HepG2 (cell line): ENCODE results near the gene TESPA1. TPM values are rescaled to one million over a fixed set of nuclear protein-coding genes. Genes with fewer than 3 reads are reported as not detected.

Source experiments
- ATAC-seq: fragments of 200-7000 bp; cut with Tn5 transposase; 3 replicates; pipeline ENCODE4 v1.9.1; 2020; ENCODE audit warnings: mild to moderate bottlenecking, moderate library complexity
- BruUV-seq: library from RNA; stranded (reverse); fragments of 400-500 nt; replicated peaks from 2 replicates; lab custom pipeline; 2021; lab: Mats Ljungman, UMichigan
- CTCF ChIA-PET: fragments of 300-600 bp; formaldehyde crosslinking; extraction: SDS; loops from one replicate; lab custom pipeline; 2021; ENCODE audit warnings: low total read pairs, inconsistent platforms, low intra/inter-chr PET ratio; lab: Yijun Ruan, JAX
- POLR2A ChIA-PET: fragments of 350-600 bp; sonication (Branson Sonifier 250); formaldehyde crosslinking; loops from one replicate; lab custom pipeline; 2020; ENCODE audit warnings: antibody characterized with exemption, inconsistent platforms; lab: Yijun Ruan, JAX
- DNase-seq: peaks from one replicate; pipeline ENCODE4 v3.0.0-alpha.2; 2015; ENCODE audit warnings: low spot score
- FAIRE-seq: peaks from 3 replicates; lab custom pipeline; 2011; peaks lifted over from hg19 to GRCh38; lab: Jason Lieb, UNC
- H2AFZ ChIP-seq: one replicate; pipeline ENCODE4 v1.6.1; 2011; ENCODE audit warnings: low read length, inconsistent platforms
- H3K27ac ChIP-seq: fragments of 300-600 bp; 3 replicates; pipeline ENCODE4 v1.8.0; 2011; ENCODE audit warnings: mixed run types, mild to moderate bottlenecking, mixed read lengths, low read length, inconsistent platforms; ENCODE audit not compliant: insufficient read depth; ENCODE audit errors: extremely low read length
- H3K27me3 ChIP-seq, 2 experiments: fragments of 200-600 bp in 1 of 2; 2 replicates in 1 of 2; 3 replicates in 1 of 2; pipeline versions ENCODE4 v1.6.0 to v1.8.0; 2011; ENCODE audit warnings: low read length in 2 of 2, mild to moderate bottlenecking in 2 of 2, moderate library complexity in 2 of 2, inconsistent platforms in 1 of 2; ENCODE audit not compliant: insufficient read depth in 2 of 2, control insufficient read depth in 1 of 2
- H3K36me3 ChIP-seq, 2 experiments: fragments of 200-600 bp in 1 of 2; replicated peaks in 1 of 2; 2 replicates in 1 of 2; 3 replicates in 1 of 2; pipeline versions ENCODE4 v1.5.1 to v1.8.0; 2011; ENCODE audit warnings: low read length in 2 of 2, inconsistent platforms in 1 of 2; ENCODE audit not compliant: insufficient read depth in 2 of 2, control insufficient read depth in 1 of 2
- H3K4me1 ChIP-seq: 2 replicates; pipeline ENCODE4 v1.5.1; 2012; ENCODE audit warnings: low read length, inconsistent platforms; ENCODE audit not compliant: insufficient read depth
- H3K4me2 ChIP-seq: 2 replicates; pipeline ENCODE4 v1.6.0; 2011; ENCODE audit warnings: low read depth, low read length, inconsistent platforms
- H3K4me3 ChIP-seq, 3 experiments: fragments of 200-600 bp in 1 of 3; sonication (generic), shearing (Covaris generic) in 1 of 3; replicated peaks in 1 of 3; 2 replicates each; pipeline ENCODE4 v1.5.1; 2011 to 2016; ENCODE audit warnings: low read length in 3 of 3, inconsistent platforms in 2 of 3, low read depth in 2 of 3, mild to moderate bottlenecking in 2 of 3, control low read depth in 1 of 3, mixed read lengths in 1 of 3; ENCODE audit not compliant: insufficient read depth in 1 of 3
- H3K79me2 ChIP-seq: one replicate; pipeline ENCODE4 v1.6.1; 2011; ENCODE audit warnings: low read length, inconsistent platforms; ENCODE audit not compliant: insufficient read depth
- H3K9ac ChIP-seq: 2 replicates; pipeline ENCODE4 v1.6.0; 2011; ENCODE audit warnings: mild to moderate bottlenecking, low read depth, low read length, inconsistent platforms; ENCODE audit not compliant: insufficient read depth
- H3K9me3 ChIP-seq: 2 replicates; pipeline ENCODE4 v1.5.1; 2012; ENCODE audit warnings: mild to moderate bottlenecking, low read length
- H4K20me1 ChIP-seq: 2 replicates; pipeline ENCODE4 v1.6.0; 2011; ENCODE audit warnings: inconsistent platforms, mild to moderate bottlenecking, low read length, moderate library complexity; ENCODE audit not compliant: insufficient read depth
- MED1 ChIP-seq: sonication (generic); formaldehyde crosslinking; IDR thresholded peaks from 2 replicates; pipeline ENCODE4 v1.4.0; 2020; ENCODE audit warnings: missing genetic modification reagents
- MXI1 ChIP-seq: IDR thresholded peaks from 3 replicates; pipeline ENCODE4 v1.6.1; 2012; ENCODE audit warnings: low read depth, low read length, inconsistent platforms, borderline replicate concordance
- PHF5A ChIP-seq: IDR thresholded peaks from one replicate; pipeline ENCODE4 v1.6.1; 2018; ENCODE audit warnings: low read depth, missing genetic modification reagents; ENCODE audit not compliant: unreplicated experiment
- ZNF337 ChIP-seq: sonication (generic); formaldehyde crosslinking; IDR thresholded peaks from 2 replicates; pipeline ENCODE4 v1.5.1; 2020; ENCODE audit warnings: missing genetic modification reagents, low read depth, mild to moderate bottlenecking, borderline replicate concordance
- ZNF451 ChIP-seq: sonication (generic); formaldehyde crosslinking; IDR thresholded peaks from 2 replicates; pipeline ENCODE4 v1.5.0; 2020; ENCODE audit warnings: mild to moderate bottlenecking, missing genetic modification reagents
- WGBS: methylation state at CpG from one replicate; pipeline ENCODE4 v1.1.6; 2017; ENCODE audit warnings: low lambda C conversion rate; 5-methylcytosine and 5-hydroxymethylcytosine counted together
- in situ Hi-C: cut with HindIII; loops from 2 replicates; pipeline ENCODE4 v1.10.0; 2017; ENCODE audit warnings: low pct_unique_long_range_greater_than_20kb; ENCODE audit not compliant: extremely low pct_ligation_motif_present
- intact Hi-C: fragments of 100-400 bp; cut with micrococcal nuclease; formaldehyde crosslinking; loops from one replicate; pipeline ENCODE4 v1.10.0; 2022; ENCODE audit not compliant: unreplicated experiment
- polyA plus RNA-seq, 8 experiments: library from polyadenylated mRNA; depleted of rRNA in 3 of 8; stranded (reverse) in 7 of 8; unstranded in 1 of 8; fragments of >200 nt; fragmentation: Illumina TruSeq in 4 of 8; extraction: Trizol in 4 of 8; gene quantifications; 2 replicates each; pipeline versions ENCODE4 v1.2.1 to v1.2.3, GENCODE V29; 2011 to 2016; ENCODE audit warnings: low read depth in 4 of 8, missing spikeins in 1 of 8, mixed read lengths in 1 of 8; ENCODE audit not compliant: insufficient read depth in 1 of 8
- total RNA-seq, 5 experiments: library from RNA; depleted of rRNA; stranded (reverse); fragments of >200 nt; fragmentation: Illumina TruSeq; extraction: Trizol; gene quantifications; 2 replicates each; pipeline ENCODE4 v1.2.3, GENCODE V29; 2016; ENCODE audit warnings: low read depth in 1 of 5
- TF ChIP-seq, protein P1 (sequence below): sonication (generic); formaldehyde crosslinking; conservative IDR thresholded peaks from 2 replicates; pipeline ENCODE4 v1.8.0; 2022; ENCODE audit warnings: missing genetic modification reagents
- TF ChIP-seq, protein P2 (sequence below): fragments of 450-650 bp; IDR thresholded peaks from 2 replicates; pipeline ENCODE4 v1.6.1; 2017; ENCODE audit warnings: mild to moderate bottlenecking
- TF ChIP-seq, protein P3 (sequence below): sonication (generic); formaldehyde crosslinking; IDR thresholded peaks from 2 replicates; pipeline ENCODE4 v1.4.0; 2020; ENCODE audit warnings: missing genetic modification reagents, mild to moderate bottlenecking, borderline replicate concordance

Gene TESPA1
- total and polyA plus RNA-seq, 2 of the 13 experiments (the other 11 are each of a cell fraction or from before 2014, with no cell fraction given) = not detected

DNA sequence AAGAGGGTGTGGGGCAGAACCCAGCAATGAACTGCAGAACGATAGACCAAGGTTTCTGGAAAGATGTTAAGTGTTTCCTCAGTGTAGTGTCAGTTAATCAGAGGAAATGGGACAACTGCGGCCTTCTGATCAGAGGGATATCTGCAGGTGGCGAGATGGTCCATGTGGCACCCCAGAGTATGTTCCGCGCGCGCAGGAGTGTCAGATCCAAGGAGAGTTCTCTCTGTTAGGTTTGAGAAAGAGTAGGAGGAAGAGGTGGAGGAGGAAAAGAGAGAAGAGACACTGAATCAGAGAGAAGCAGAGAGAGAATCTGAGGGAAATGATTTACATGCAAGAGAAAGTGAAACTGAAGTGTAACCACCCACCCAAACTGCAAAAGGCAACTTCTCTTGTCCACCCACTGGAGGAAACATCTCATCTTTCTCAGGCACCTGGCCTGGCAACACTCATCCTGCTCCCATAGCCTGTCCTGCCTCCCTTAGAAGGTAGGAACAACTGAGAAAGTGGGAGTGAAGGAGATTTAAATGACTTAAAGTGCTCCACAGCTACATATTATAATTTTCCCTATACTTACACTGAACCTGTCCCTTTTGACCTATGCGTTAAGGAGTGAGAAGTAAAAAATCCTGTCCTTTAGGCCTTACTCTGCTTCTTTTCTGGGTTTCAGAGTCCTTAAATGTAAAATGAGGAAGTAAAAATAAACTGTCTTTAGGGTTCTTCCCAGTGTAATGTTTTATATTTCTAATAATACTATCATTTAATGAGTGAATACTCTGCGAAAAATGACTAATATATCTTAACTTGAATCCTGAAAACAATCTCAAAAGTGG, 6.8 kb upstream of the TESPA1 start:
- POLR2A ChIA-PET = no interaction called here
- no TSS peak for BruUV-seq

DNA sequence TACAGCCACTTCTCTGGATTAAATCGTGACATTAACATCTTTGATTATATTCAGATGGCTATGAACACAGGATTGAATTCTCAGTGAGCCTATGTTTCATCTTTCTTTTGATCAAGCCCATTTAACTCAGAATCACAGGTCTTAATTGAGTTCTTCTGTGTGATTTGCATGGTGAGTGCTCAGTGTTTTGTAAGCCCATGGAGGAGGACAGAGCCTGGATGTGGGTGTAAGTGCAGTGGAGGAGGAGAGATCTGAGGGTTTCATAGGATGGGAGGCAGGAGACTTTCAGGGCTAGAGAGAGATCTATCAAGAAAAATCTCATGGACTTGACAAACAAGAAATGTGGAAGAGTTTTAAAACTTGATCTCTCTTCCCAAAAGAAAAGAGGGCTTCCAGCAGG, 5.3 kb upstream of the TESPA1 start:
- 0 out of 5 replicates have a peak, but pooled peaks cover 0 to 6% of the 10 kb centered on the region in 2 experiments for H3K27me3 ChIP-seq
- H3K4me1 ChIP-seq = no peaks in the 10 kb centered on the region
- no peak overlapping the region for H2AFZ ChIP-seq
- ATAC-seq (no peak), DNase-seq (no peak), FAIRE-seq (no peak)
- BruUV-seq = no TSS peak
- CTCF ChIA-PET = no interaction called here
- WGBS = 0% methylated on average over 1 of the region's 1 CpG
- H3K4me2 ChIP-seq = no peak overlapping the region
- H3K9me3 ChIP-seq = no peaks in the 10 kb centered on the region
- H3K27ac ChIP-seq = no peak overlapping the region
- H3K4me3 ChIP-seq = no peak overlapping the region
- in situ Hi-C loops = loop anchor here (5.0 to 10.0 kb wide), 2 partner anchors 82 to 155 kb away; no protein-coding TSS in a partner anchor
- intact Hi-C loops = no loop called here
- no peaks in the 10 kb centered on the region for H3K36me3 ChIP-seq
- no peak overlapping the region for H3K9ac ChIP-seq
- POLR2A ChIA-PET = no interaction called here
- no peaks in the 10 kb centered on the region for H4K20me1 ChIP-seq
- no peaks in the 10 kb centered on the region for H3K79me2 ChIP-seq
- TF ChIP-seq, protein P1, sequence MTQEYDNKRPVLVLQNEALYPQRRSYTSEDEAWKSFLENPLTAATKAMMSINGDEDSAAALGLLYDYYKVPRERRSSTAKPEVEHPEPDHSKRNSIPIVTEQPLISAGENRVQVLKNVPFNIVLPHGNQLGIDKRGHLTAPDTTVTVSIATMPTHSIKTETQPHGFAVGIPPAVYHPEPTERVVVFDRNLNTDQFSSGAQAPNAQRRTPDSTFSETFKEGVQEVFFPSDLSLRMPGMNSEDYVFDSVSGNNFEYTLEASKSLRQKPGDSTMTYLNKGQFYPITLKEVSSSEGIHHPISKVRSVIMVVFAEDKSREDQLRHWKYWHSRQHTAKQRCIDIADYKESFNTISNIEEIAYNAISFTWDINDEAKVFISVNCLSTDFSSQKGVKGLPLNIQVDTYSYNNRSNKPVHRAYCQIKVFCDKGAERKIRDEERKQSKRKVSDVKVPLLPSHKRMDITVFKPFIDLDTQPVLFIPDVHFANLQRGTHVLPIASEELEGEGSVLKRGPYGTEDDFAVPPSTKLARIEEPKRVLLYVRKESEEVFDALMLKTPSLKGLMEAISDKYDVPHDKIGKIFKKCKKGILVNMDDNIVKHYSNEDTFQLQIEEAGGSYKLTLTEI (CRISPR knock-in tag) = no peak
- TF ChIP-seq MXI1 (no peak), PHF5A (CRISPR knock-in tag) (no peak)
- TF ChIP-seq, protein P2, sequence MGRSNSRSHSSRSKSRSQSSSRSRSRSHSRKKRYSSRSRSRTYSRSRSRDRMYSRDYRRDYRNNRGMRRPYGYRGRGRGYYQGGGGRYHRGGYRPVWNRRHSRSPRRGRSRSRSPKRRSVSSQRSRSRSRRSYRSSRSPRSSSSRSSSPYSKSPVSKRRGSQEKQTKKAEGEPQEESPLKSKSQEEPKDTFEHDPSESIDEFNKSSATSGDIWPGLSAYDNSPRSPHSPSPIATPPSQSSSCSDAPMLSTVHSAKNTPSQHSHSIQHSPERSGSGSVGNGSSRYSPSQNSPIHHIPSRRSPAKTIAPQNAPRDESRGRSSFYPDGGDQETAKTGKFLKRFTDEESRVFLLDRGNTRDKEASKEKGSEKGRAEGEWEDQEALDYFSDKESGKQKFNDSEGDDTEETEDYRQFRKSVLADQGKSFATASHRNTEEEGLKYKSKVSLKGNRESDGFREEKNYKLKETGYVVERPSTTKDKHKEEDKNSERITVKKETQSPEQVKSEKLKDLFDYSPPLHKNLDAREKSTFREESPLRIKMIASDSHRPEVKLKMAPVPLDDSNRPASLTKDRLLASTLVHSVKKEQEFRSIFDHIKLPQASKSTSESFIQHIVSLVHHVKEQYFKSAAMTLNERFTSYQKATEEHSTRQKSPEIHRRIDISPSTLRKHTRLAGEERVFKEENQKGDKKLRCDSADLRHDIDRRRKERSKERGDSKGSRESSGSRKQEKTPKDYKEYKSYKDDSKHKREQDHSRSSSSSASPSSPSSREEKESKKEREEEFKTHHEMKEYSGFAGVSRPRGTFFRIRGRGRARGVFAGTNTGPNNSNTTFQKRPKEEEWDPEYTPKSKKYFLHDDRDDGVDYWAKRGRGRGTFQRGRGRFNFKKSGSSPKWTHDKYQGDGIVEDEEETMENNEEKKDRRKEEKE = no peak
- TF ChIP-seq, protein P3, sequence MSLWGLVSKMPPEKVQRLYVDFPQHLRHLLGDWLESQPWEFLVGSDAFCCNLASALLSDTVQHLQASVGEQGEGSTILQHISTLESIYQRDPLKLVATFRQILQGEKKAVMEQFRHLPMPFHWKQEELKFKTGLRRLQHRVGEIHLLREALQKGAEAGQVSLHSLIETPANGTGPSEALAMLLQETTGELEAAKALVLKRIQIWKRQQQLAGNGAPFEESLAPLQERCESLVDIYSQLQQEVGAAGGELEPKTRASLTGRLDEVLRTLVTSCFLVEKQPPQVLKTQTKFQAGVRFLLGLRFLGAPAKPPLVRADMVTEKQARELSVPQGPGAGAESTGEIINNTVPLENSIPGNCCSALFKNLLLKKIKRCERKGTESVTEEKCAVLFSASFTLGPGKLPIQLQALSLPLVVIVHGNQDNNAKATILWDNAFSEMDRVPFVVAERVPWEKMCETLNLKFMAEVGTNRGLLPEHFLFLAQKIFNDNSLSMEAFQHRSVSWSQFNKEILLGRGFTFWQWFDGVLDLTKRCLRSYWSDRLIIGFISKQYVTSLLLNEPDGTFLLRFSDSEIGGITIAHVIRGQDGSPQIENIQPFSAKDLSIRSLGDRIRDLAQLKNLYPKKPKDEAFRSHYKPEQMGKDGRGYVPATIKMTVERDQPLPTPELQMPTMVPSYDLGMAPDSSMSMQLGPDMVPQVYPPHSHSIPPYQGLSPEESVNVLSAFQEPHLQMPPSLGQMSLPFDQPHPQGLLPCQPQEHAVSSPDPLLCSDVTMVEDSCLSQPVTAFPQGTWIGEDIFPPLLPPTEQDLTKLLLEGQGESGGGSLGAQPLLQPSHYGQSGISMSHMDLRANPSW (CRISPR knock-in tag) = no peak

More for the DNA sequence above, 6.8 kb upstream of the TESPA1 start:
- Histone ChIP-seq H2AFZ (no peak overlapping the region), H3K9me3 (no peaks in the 10 kb centered on the region), H3K4me2 (no peak overlapping the region), H3K27me3 (peaks cover 0 to 6% of the 10 kb centered on the region in 2 experiments; a peak in 1 of 5 replicates)
- CTCF ChIA-PET = no interaction called here
- no peak for TF ChIP-seq ZNF451 (CRISPR knock-in tag)
- no peak for TF ChIP-seq ZNF337 (CRISPR knock-in tag)
- no peak for TF ChIP-seq MED1
- TF ChIP-seq, all 625 proteins: peak for 0
- Histone ChIP-seq H4K20me1 (no peaks in the 10 kb centered on the region), H3K36me3 (no peaks in the 10 kb centered on the region), H3K4me1 (no peaks in the 10 kb centered on the region), H3K9ac (no peak overlapping the region), H3K79me2 (no peaks in the 10 kb centered on the region), H3K4me3 (no peak overlapping the region), H3K27ac (no peak overlapping the region)
- WGBS = 46% methylated on average over 9 of the region's 9 CpGs
- in situ Hi-C loops (loop anchor here (5.0 to 10.0 kb wide), 2 partner anchors 81 to 153 kb away; no protein-coding TSS in a partner anchor), intact Hi-C loops (no loop called here)
- DNase-seq (no peak), FAIRE-seq (no peak), ATAC-seq (no peak)
